Heart right ventricle (tissue), 16 donors: ENCODE measurements around the gene TEX29. TPM values are rescaled to one million over a fixed set of nuclear protein-coding genes. Genes with fewer than 3 reads are reported as not detected.

ENCODE experiments used
- ATAC-seq, 8 donors: fragments of 200-7000 bp; cut with Tn5 transposase; one replicate each; pipeline ENCODE4 v1.9.1; 2020; ENCODE audit warnings: mild to moderate bottlenecking in 8 of 8, moderate library complexity in 8 of 8, moderate number of reproducible peaks in 1 of 8
- DNase-seq, 2 donors: peaks; one replicate each; pipeline ENCODE4 v3.0.0-alpha.2; 2020
- H3K27ac ChIP-seq, 10 donors: fragments of 200-600 bp; sonication (generic) in 2 of 10; one replicate each; pipeline versions ENCODE4 v1.5.0 to v1.8.0; 2020 to 2022; ENCODE audit warnings: mild to moderate bottlenecking in 3 of 10
- H3K27me3 ChIP-seq, 7 donors: fragments of 200-600 bp; one replicate each; pipeline ENCODE4 v1.8.0; 2021 to 2022; ENCODE audit warnings: mild to moderate bottlenecking in 2 of 7
- H3K36me3 ChIP-seq, 9 donors: fragments of 200-600 bp; sonication (generic) in 1 of 9; one replicate each; pipeline versions ENCODE4 v1.5.0 to v1.8.0; 2020 to 2022; ENCODE audit warnings: mild to moderate bottlenecking in 2 of 9
- H3K4me1 ChIP-seq, 9 donors: fragments of 200-600 bp; sonication (generic) in 1 of 9; one replicate each; pipeline versions ENCODE4 v1.5.0 to v1.8.0; 2020 to 2022; ENCODE audit warnings: mild to moderate bottlenecking in 4 of 9
- H3K4me3 ChIP-seq, 10 donors: fragments of 200-600 bp; sonication (generic) in 2 of 10; one replicate each; pipeline versions ENCODE4 v1.5.0 to v1.8.0; 2020 to 2022; ENCODE audit warnings: mild to moderate bottlenecking in 7 of 10, moderate library complexity in 2 of 10
- H3K9me3 ChIP-seq, 11 donors: fragments of 200-600 bp in 10 of 11; sonication (generic) in 2 of 11; one replicate each; pipeline versions ENCODE4 v1.5.0 to v1.8.0; 2013 to 2022; ENCODE audit warnings: mild to moderate bottlenecking in 2 of 11, control low read depth in 1 of 11, moderate library complexity in 1 of 11
- CTCF ChIP-seq, 9 donors: fragments of 200-600 bp; sonication (generic) in 2 of 9; IDR thresholded peaks; one replicate each; pipeline versions ENCODE4 v1.5.0 to v1.8.0; 2021 to 2022; ENCODE audit warnings: antibody characterized with exemption in 9 of 9, mild to moderate bottlenecking in 5 of 9, moderate library complexity in 1 of 9
- WGBS, 2 donors: extraction: QIAGEN DNeasy Blood & Tissue Kit; methylation state at CpG; one replicate each; pipeline ENCODE4 v1.1.7; 2013; ENCODE audit warnings: inconsistent platforms in 1 of 2; 5-methylcytosine and 5-hydroxymethylcytosine counted together
- intact Hi-C, 10 donors: fragments of 100-400 bp; cut with DNase I; formaldehyde crosslinking; loops; one replicate each; pipeline versions ENCODE4 v1.11.1 to v1.14.2; 2022
- polyA plus RNA-seq, 2 donors: library from polyadenylated mRNA; stranded (reverse); fragments of 200-250 nt; gene quantifications; one replicate each; pipeline ENCODE4 v1.2.3, GENCODE V29; 2013
- total RNA-seq, 10 donors: library from RNA; stranded (reverse); fragmentation: NEBNext Ultra II Directional in 3 of 10; extraction: Animal tissue kit (Norgen Biotek cat#: 25700) in 3 of 10; gene quantifications; one replicate each; pipeline versions ENCODE4 v1.2.1 to v1.2.4, GENCODE V29; 2021 to 2023
- donor health status: Arrhythmogenic right ventricular cardiomyopathy.
- donor health status: ischemic (EF 13 %, LVEDD 7.1; RV severe dilation, severe dysfunction).
- donor health status: healthy with polysubstance abuse.
- donor health status: DM: no; HTN: yes; CAD: no.
- donor health status: DM: no; HTN: no; CAD: no.
- donor health status: ischemic (EF 25% LVEDD 6.9; RV normal size, moderate dysfunction).
- donor health status: ischemic (EF 25% LVEDD 5.7; RV mildly dilated, moderate dysfunction).
- donor health status: healthy.
- donor health status: DM: yes; HTN: yes; CAD: no.
- donor health status: Ischemic cardiomyopathy.
- donor health status: ischemic (EF 35%, LVEDD 5.7; RV mildly dilated, moderate dysfunction).
- donor health status: nonischemic (EF 11% LVEDD 7.7; RV severe dilation, severe dysfunction).
- donor health status: DM: yes; HTN: yes; CAD: no.
- donor health status: PGD.
- donor health status: ischemic (EF 29% LVEDD 5.4; RV normal size, mild dysfunction).
- donor health status: nonischemic (EF 23%, LVEDD 6.1; RV moderate dilation, normal function).

Gene TEX29
- total and polyA plus RNA-seq, 12 donors, result 0.22 to 1.1 (median 0.42) TPM; not detected in 6

GRCh38 chr13:111359930-111360329, 39.5 kb downstream of the TEX29 start:
- no peaks in the 10 kb centered on the region for H3K9me3 ChIP-seq
- 68 to 69% methylated on average over 7 of the region's 7 CpGs for WGBS, 2 donors
- no peaks in the 10 kb centered on the region for H3K36me3 ChIP-seq
- no peak for ATAC-seq
- no peaks in the 10 kb centered on the region for H3K4me1 ChIP-seq
- intact Hi-C loops, result no loop called here
- H3K27me3 ChIP-seq, result peaks cover 0 to 28% (median 21%) of the 10 kb centered on the region in 7 donors
- no peak overlapping the region for H3K4me3 ChIP-seq
- DNase-seq, result no peak
- TF ChIP-seq CTCF (IDR thresholded peaks at IDR 0.05), result no peak
- no peak overlapping the region for H3K27ac ChIP-seq

- Histone ChIP-seq H3K4me1 (no peaks in the 10 kb centered on the region), H3K27ac (no peak overlapping the region), H3K4me3 (no peak overlapping the region), H3K27me3 (peaks cover 0 to 31% (median 21%) of the 10 kb centered on the region in 7 donors), H3K36me3 (no peaks in the 10 kb centered on the region), H3K9me3 (no peaks in the 10 kb centered on the region)
- no peak for ATAC-seq
- 78 to 81% methylated on average over 9 of the region's 9 CpGs for WGBS, 2 donors
- no peak for TF ChIP-seq CTCF (IDR thresholded peaks at IDR 0.05)
- intact Hi-C loops, result no loop called here
- no peak for DNase-seq
Measured at GRCh38 chr13:111360452-111360851, 40.0 kb downstream of the TEX29 start.

DNA sequence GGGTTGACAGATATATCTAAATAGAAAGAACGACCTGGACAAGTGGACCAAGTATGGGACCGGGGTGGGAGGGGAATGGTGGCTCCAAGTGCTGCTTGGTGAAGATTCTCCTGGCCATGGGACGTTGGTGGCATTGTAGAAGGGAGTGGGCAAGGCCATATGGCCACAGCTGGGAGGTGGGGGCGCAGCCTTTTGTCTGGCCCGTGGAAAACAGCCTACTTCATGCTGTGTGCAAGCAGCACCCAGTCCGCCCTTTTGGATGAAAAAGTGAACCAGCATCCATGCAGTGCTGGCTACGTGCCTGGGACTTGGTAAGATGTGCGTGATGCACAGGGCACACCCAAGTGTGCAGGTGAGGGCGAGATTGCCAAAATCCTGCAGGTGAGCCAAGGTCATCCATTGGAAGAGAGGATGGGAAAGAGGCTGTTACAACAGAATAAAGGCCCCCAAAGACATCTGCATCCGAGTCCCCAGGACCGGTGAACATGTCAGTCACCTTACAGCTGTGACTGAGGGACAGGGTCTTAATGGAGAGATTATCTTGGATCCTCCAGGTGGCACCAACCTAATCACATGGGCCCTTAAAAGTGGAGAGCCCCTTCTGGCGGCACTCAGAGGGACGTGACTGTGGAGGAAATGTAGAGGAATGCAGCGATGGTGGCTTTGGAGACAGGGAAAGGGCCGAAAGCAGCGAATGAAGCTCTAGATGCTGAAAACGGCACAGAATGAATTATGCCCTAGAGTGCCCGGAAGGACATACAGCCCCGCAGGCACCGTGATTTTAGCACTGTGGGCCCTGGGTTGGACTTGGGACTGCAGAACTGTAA, 40.8 kb downstream of the TEX29 start:
- Histone ChIP-seq H3K27ac (no peak overlapping the region), H3K27me3 (peaks cover 0 to 35% (median 21%) of the 10 kb centered on the region in 7 donors), H3K4me3 (no peak overlapping the region), H3K9me3 (no peaks in the 10 kb centered on the region), H3K36me3 (no peaks in the 10 kb centered on the region), H3K4me1 (no peaks in the 10 kb centered on the region)
- 79 to 80% methylated on average over 20 of the region's 20 CpGs for WGBS, 2 donors
- ATAC-seq, result no peak
- no peak for TF ChIP-seq CTCF (IDR thresholded peaks at IDR 0.05)
- intact Hi-C loops, result no loop called here
- DNase-seq, result no peak

DNA sequence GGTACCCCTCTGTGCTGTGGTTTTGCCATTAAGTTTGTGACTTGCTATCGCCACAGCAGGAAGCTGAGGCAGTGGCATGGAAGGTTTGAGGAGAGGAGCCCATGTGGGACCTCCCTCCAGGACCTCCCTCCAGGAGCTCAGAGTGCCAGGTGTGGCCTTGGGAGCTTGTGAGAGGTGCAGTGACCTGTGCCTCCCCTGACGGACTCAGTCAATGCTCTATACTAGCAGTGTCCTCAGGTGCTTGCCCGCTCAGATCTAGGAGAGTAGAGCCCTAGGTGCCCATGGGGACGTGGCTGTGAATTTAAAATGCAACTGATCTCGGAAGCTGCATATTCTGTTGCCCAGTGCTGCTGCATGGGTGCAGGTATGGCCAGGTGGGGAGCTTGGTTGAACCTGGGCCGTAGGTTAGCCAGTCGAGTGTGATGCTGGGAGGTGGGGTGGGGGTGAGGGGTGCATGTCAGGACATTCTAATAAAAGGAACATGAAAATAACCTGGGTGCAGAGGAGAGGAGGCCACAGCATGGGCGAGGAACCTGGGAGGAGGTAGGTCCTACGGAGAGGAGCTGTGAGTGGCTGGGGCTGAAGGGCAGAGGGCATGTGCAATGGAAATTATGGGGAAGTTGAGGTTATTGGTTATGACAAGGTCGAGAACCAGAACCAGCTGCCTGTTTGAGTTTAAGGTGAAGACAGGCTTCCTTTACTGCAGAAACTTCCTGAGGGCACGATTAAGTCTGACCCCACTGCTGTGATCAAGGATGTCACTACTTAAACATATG, 41.6 kb downstream of the TEX29 start:
- TF ChIP-seq CTCF (IDR thresholded peaks at IDR 0.05), result no peak
- no peak for ATAC-seq
- DNase-seq, result no peak
- H3K4me1 ChIP-seq, result no peaks in the 10 kb centered on the region
- no peaks in the 10 kb centered on the region for H3K36me3 ChIP-seq
- intact Hi-C loops, result no loop called here
- H3K4me3 ChIP-seq, result no peak overlapping the region
- no peak overlapping the region for H3K27ac ChIP-seq
- 75 to 79% methylated on average over 11 of the region's 11 CpGs for WGBS, 2 donors
- no peaks in the 10 kb centered on the region for H3K9me3 ChIP-seq
- H3K27me3 ChIP-seq, result peaks cover 0 to 35% (median 21%) of the 10 kb centered on the region in 7 donors
